ENCODE measurements around the gene GOLM1. TPM values are rescaled to one million over a fixed set of nuclear protein-coding genes. Genes with fewer than 3 reads are reported as not detected.
"Not testable (repeated sequence)": the region's sequence is repeated elsewhere in the genome, so short reads cannot be mapped to it uniquely, and the experiment has no call there.

GOLM1 gene
- total RNA-seq, 3 donors from 2014 or later (not counting 1 experiment from before 2014, with no cell fraction given) = 12.9 to 24.4 (median 20.2) TPM

DNA sequence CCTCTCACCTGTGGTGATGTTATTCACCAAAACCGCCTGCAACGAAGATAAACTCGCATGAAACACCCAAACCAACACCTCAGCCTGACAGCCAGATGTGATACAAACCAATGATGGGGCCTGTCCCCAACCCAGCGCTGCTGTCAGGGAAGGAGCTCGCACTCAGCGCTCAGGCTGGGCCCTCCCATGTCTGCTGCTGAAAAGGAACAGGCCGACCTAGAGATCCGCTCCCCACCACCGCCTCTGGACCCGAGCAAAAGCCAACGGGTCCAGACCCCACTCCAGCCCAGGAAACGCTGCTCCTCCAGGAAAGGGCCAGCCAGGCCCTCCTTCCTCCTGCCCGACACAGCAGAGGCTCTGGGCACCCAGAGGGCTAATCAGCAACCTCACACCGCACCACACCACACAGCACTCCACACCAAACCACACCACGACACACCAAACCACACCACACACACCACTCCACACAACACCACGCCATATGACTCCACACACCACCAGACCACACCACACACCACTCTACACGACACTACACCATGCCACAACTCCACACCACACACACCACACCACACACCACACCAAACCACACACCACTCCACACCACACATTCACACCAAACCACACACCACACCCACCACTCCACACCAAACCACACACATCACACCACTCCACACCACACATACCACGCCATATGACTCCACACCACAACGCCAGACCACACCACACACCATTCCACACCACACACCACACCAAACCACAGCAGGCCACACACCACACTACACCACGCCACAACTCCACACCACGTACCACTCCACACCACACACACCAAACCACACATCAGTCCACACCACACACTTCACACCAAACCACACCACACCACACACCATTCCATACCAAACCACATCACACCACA lies 46.5 kb downstream of the GOLM1 start:
- DNase-seq = peak in 1 of 2 donors; percentile 20
- H3K9me3 Mint-ChIP-seq = no peaks in the 10 kb centered on the region
- H3K36me3 Mint-ChIP-seq = no peaks in the 10 kb centered on the region
- Histone ChIP-seq H3K27me3 (ENCODE audit: control insufficient read depth, insufficient read depth, low read length) (no peaks in the 10 kb centered on the region), H3K4me1 (ENCODE audit: control insufficient read depth, insufficient read depth, low read length) (no peaks in the 10 kb centered on the region), H3K36me3 (ENCODE audit: control insufficient read depth, insufficient read depth, low read length) (no peaks in the 10 kb centered on the region), H3K4me3 (ENCODE audit: low read length) (no peak overlapping the region), H3K27ac (ENCODE audit: low read length) (peak overlapping the region; percentile 6), H3K9me3 (ENCODE audit: control insufficient read depth, insufficient read depth, low read length) (peaks cover 8% of the 10 kb centered on the region)
- H3K4me1 Mint-ChIP-seq = peaks cover 18 to 20% of the 10 kb centered on the region in 2 donors
- TF ChIP-seq CTCF (IDR thresholded peaks at IDR 0.05) = no peak
- peak; percentile 44 to 63 (median 46) for ATAC-seq
- no peak overlapping the region for H3K27ac Mint-ChIP-seq
- intact Hi-C loops (cut with micrococcal nuclease) = no loop called here
- WGBS (ENCODE audit: insufficient coverage) = 78% methylated on average over 21 of the region's 21 CpGs
- H3K27me3 Mint-ChIP-seq (ENCODE audit: low read depth in 2 of 2) = peaks cover 0 to 7% of the 10 kb centered on the region in 2 donors
- H3K4me3 Mint-ChIP-seq = no peak overlapping the region

DNA sequence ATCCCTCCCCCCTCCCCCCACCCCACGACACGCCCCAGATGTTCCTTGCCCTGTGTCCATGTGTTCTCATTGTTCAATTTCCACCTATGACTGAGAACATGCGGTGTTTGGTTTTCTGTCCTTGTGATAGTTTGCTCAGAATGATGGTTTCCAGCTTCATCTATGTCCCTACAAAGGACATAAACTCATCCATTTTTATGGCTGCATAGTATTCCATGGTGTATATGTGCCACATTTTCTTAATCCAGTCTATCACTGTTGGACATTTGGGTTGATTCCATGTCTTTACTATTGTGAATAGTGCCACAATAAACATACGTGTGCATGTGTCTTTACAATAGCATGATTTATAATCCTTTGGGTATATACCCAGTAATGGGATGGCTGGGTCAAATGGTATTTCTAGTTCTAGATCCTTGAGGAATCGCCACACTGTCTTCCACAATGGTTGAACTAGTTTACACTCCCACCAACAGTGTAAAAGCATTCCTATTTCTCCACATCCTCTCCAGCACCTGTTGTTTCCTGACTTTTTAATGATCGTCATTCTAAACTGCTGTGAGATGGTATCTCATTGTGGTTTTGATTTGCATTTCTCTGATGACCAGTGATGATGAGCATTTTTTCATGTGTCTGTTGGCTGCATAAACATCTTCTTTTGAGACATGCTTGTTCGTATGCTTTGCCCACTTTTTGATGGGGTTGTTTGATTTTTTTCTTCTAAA lies 51.2 kb downstream of the GOLM1 start:
- H3K9me3 ChIP-seq (ENCODE audit: control insufficient read depth, insufficient read depth, low read length); H3K27ac ChIP-seq (ENCODE audit: low read length); H3K4me3 Mint-ChIP-seq; H3K36me3 Mint-ChIP-seq; H3K9me3 Mint-ChIP-seq; ATAC-seq; H3K27ac Mint-ChIP-seq; H3K4me1 ChIP-seq (ENCODE audit: control insufficient read depth, insufficient read depth, low read length); H3K4me1 Mint-ChIP-seq; H3K27me3 Mint-ChIP-seq (ENCODE audit: low read depth in 2 of 2); intact Hi-C loops (cut with micrococcal nuclease); DNase-seq; H3K36me3 ChIP-seq (ENCODE audit: control insufficient read depth, insufficient read depth, low read length); H3K4me3 ChIP-seq (ENCODE audit: low read length); H3K27me3 ChIP-seq (ENCODE audit: control insufficient read depth, insufficient read depth, low read length): not testable (repeated sequence)
- 75% methylated on average over 5 of the region's 7 CpGs for WGBS (ENCODE audit: insufficient coverage)

DNA sequence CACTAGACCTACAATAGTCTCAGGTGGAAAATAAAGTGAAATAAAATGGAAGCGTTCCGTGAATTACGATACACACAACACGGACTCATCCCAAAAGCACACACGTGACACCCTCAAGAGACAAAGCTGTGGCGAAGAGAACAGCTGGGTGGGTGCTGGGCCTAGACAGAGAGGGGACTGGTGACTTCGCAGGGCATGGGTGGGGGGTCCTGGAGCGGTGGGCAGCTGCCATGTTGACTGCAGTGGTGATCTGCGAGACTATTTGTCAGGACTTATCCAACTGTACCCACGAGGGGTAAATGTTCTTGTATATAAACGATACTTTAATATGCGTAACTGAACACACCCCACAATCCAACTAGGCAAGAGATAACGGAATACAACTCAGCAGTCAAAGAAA lies 52.0 kb downstream of the GOLM1 start:
- H3K4me3 Mint-ChIP-seq = no peak overlapping the region
- intact Hi-C loops (cut with micrococcal nuclease) = no loop called here
- TF ChIP-seq CTCF (IDR thresholded peaks at IDR 0.05) = no peak
- H3K4me1 Mint-ChIP-seq = peaks cover 6 to 9% of the 10 kb centered on the region in 2 donors
- H3K36me3 Mint-ChIP-seq = no peaks in the 10 kb centered on the region
- DNase-seq (no peak), ATAC-seq (no peak)
- Histone ChIP-seq H3K27ac (ENCODE audit: low read length) (no peak overlapping the region), H3K27me3 (ENCODE audit: control insufficient read depth, insufficient read depth, low read length) (no peaks in the 10 kb centered on the region), H3K36me3 (ENCODE audit: control insufficient read depth, insufficient read depth, low read length) (no peaks in the 10 kb centered on the region), H3K4me1 (ENCODE audit: control insufficient read depth, insufficient read depth, low read length) (no peaks in the 10 kb centered on the region), H3K4me3 (ENCODE audit: low read length) (no peak overlapping the region), H3K9me3 (ENCODE audit: control insufficient read depth, insufficient read depth, low read length) (no peaks in the 10 kb centered on the region)
- no peak overlapping the region for H3K27ac Mint-ChIP-seq
- WGBS (ENCODE audit: insufficient coverage) = 96% methylated on average over 13 of the region's 13 CpGs
- peaks cover 0 to 7% of the 10 kb centered on the region in 2 donors for H3K27me3 Mint-ChIP-seq (ENCODE audit: low read depth in 2 of 2)
- H3K9me3 Mint-ChIP-seq = no peaks in the 10 kb centered on the region

DNA sequence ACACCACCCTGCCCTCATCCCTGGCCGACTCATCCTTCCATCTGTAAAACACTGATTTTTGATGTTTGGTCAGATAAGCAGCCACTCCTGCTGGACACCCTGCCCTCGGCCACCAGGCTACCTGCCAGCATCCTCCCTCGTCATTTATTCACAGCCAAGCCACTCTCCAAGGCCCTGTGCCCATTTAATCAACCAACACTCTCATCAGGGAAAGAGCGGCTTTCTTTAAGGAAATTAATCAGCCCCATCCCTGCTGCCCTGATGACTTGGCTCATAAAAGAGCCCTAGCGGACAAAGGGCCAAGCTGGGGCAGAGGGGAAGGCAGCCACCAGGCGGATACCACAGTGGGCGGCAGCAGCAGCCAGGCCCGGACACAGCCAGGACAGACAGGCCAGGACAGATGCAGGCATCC lies 52.4 kb downstream of the GOLM1 start:
- no peak overlapping the region for H3K4me3 Mint-ChIP-seq
- H3K27me3 Mint-ChIP-seq (ENCODE audit: low read depth in 2 of 2) = peaks cover 0 to 7% of the 10 kb centered on the region in 2 donors
- H3K9me3 Mint-ChIP-seq = no peaks in the 10 kb centered on the region
- Histone ChIP-seq H3K36me3 (ENCODE audit: control insufficient read depth, insufficient read depth, low read length) (no peaks in the 10 kb centered on the region), H3K4me3 (ENCODE audit: low read length) (no peak overlapping the region), H3K4me1 (ENCODE audit: control insufficient read depth, insufficient read depth, low read length) (no peaks in the 10 kb centered on the region), H3K27ac (ENCODE audit: low read length) (no peak overlapping the region), H3K9me3 (ENCODE audit: control insufficient read depth, insufficient read depth, low read length) (no peaks in the 10 kb centered on the region), H3K27me3 (ENCODE audit: control insufficient read depth, insufficient read depth, low read length) (no peaks in the 10 kb centered on the region)
- intact Hi-C loops (cut with micrococcal nuclease) = no loop called here
- DNase-seq (no peak), ATAC-seq (no peak)
- 91% methylated on average over 7 of the region's 8 CpGs for WGBS (ENCODE audit: insufficient coverage)
- peaks cover 6 to 9% of the 10 kb centered on the region in 2 donors for H3K4me1 Mint-ChIP-seq
- H3K27ac Mint-ChIP-seq = no peak overlapping the region
- H3K36me3 Mint-ChIP-seq = no peaks in the 10 kb centered on the region
- no peak for TF ChIP-seq CTCF (IDR thresholded peaks at IDR 0.05)
